A549 (cell line): ENCODE data around the gene MCAM.

Source experiments
- KDM1A ChIP-seq: fragments of 200-600 bp; sonication (generic); IDR thresholded peaks from 2 replicates; pipeline ENCODE4 v1.6.1; 2016; ENCODE audit warnings: low read depth, mild to moderate bottlenecking
- NFE2L2 ChIP-seq: fragments of 150-350 bp; conservative IDR thresholded peaks from 2 replicates; pipeline ENCODE4 v1.6.1; 2014; ENCODE audit warnings: low read length
- POLR2A ChIP-seq: IDR thresholded peaks from 2 replicates; pipeline ENCODE4 v1.6.1; 2012; ENCODE audit warnings: mild to moderate bottlenecking, low read length
- RAD21 ChIP-seq, 2 experiments: fragments of >200 bp in 1 of 2; sonication (Bioruptor Twin) in 1 of 2; formaldehyde crosslinking in 1 of 2; IDR thresholded peaks in 1 of 2; conservative IDR thresholded peaks in 1 of 2; 2 replicates in 1 of 2; 3 replicates in 1 of 2; pipeline ENCODE4 v1.6.1; 2012 to 2018; ENCODE audit warnings: inconsistent platforms in 1 of 2
- RCOR1 ChIP-seq: fragments of 150-350 bp; IDR thresholded peaks from 2 replicates; pipeline ENCODE4 v1.6.1; 2014; ENCODE audit warnings: antibody characterized with exemption, low read length, low read depth
- RNF2 ChIP-seq: fragments of 200-600 bp; sonication (generic); IDR thresholded peaks from 2 replicates; pipeline ENCODE4 v1.6.1; 2016; ENCODE audit warnings: low read depth, mild to moderate bottlenecking, antibody characterized with exemption, moderate library complexity, borderline replicate concordance
- TP53 ChIP-seq: fragments of 250-450 bp; sonication (Bioruptor Pico); IDR thresholded peaks from 2 replicates; pipeline ENCODE4 v1.5.0; 2021; ENCODE audit warnings: mild to moderate bottlenecking, moderate library complexity
- TF ChIP-seq, protein P1 (sequence below): fragments of >200 bp; sonication (Bioruptor Twin); formaldehyde crosslinking; IDR thresholded peaks from 3 replicates; pipeline ENCODE4 v1.5.1; 2016

GRCh38 chr11:119355091-119355843 lies 38.3 kb upstream of the MCAM start:
- TF ChIP-seq, protein P1, sequence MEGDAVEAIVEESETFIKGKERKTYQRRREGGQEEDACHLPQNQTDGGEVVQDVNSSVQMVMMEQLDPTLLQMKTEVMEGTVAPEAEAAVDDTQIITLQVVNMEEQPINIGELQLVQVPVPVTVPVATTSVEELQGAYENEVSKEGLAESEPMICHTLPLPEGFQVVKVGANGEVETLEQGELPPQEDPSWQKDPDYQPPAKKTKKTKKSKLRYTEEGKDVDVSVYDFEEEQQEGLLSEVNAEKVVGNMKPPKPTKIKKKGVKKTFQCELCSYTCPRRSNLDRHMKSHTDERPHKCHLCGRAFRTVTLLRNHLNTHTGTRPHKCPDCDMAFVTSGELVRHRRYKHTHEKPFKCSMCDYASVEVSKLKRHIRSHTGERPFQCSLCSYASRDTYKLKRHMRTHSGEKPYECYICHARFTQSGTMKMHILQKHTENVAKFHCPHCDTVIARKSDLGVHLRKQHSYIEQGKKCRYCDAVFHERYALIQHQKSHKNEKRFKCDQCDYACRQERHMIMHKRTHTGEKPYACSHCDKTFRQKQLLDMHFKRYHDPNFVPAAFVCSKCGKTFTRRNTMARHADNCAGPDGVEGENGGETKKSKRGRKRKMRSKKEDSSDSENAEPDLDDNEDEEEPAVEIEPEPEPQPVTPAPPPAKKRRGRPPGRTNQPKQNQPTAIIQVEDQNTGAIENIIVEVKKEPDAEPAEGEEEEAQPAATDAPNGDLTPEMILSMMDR, result no peak
- TF ChIP-seq KDM1A (no peak), TP53 (CRISPR knock-in tag) (no peak), POLR2A (no peak), RCOR1 (no peak), NFE2L2 (no peak), RAD21 (conservative IDR thresholded peaks at IDR 0.05 in 1 of 2, IDR thresholded peaks at IDR 0.05 in 1 of 2) (no peak), RNF2 (no peak)
